HG03108 (cell line): ENCODE results near the gene FARP1.
"Not testable (repeated sequence)": the region's sequence is repeated elsewhere in the genome, so short reads cannot be mapped to it uniquely, and the experiment has no call there.

Experiments used
- ATAC-seq: cut with Tn5 transposase; IDR thresholded peaks from one replicate; pipeline ENCODE4 v1.9.1; 2021; ENCODE audit warnings: moderate library complexity; ENCODE audit not compliant: unreplicated experiment

The FARP1 gene

GRCh38 chr13:98258226-98258625, 115.3 kb downstream of the FARP1 start:
- no peak for ATAC-seq

- ATAC-seq = no peak
These were observed 117.7 kb downstream of the FARP1 start for GRCh38 chr13:98260357-98261164.

GRCh38 chr13:98261165-98261702, 118.3 kb downstream of the FARP1 start:
- no peak for ATAC-seq

GRCh38 chr13:98262292-98262691, 119.4 kb downstream of the FARP1 start:
- ATAC-seq = no peak

- ATAC-seq = no peak
These were observed 120.9 kb downstream of the FARP1 start for GRCh38 chr13:98263841-98264240.

- no peak for ATAC-seq
These were observed 122.0 kb downstream of the FARP1 start for GRCh38 chr13:98264877-98265276.

GRCh38 chr13:98265692-98266551, 123.0 kb downstream of the FARP1 start:
- no peak for ATAC-seq

GRCh38 chr13:98267080-98267912, 124.4 kb downstream of the FARP1 start:
- ATAC-seq = no peak

- no peak for ATAC-seq
These were observed 126.5 kb downstream of the FARP1 start for GRCh38 chr13:98269386-98269785.

GRCh38 chr13:98270819-98271218, 127.9 kb downstream of the FARP1 start:
- no peak for ATAC-seq

- ATAC-seq = not testable (repeated sequence)
These were observed 128.8 kb downstream of the FARP1 start for GRCh38 chr13:98271646-98272045.

GRCh38 chr13:98272549-98272948, 129.7 kb downstream of the FARP1 start:
- ATAC-seq = no peak

GRCh38 chr13:98273067-98273823, 130.4 kb downstream of the FARP1 start:
- ATAC-seq = no peak

- no peak for ATAC-seq
These were observed 131.2 kb downstream of the FARP1 start for GRCh38 chr13:98273824-98274742.

- no peak for ATAC-seq
These were observed 132.1 kb downstream of the FARP1 start for GRCh38 chr13:98274921-98275487.

GRCh38 chr13:98275681-98276171, 132.8 kb downstream of the FARP1 start:
- ATAC-seq = no peak

- no peak for ATAC-seq
These were observed 133.6 kb downstream of the FARP1 start for GRCh38 chr13:98276486-98276885.

GRCh38 chr13:98278068-98278724, 135.3 kb downstream of the FARP1 start:
- ATAC-seq = no peak
